Keratinocyte (primary cell): ENCODE measurements around the gene DDR2. TPM values are rescaled to one million over a fixed set of nuclear protein-coding genes. Genes with fewer than 3 reads are reported as not detected.
"Not testable (repeated sequence)": the region's sequence is repeated elsewhere in the genome, so short reads cannot be mapped to it uniquely, and the experiment has no call there.

Experiments
- DNase-seq: peaks from one replicate; pipeline ENCODE4 v3.0.0-alpha.2; 2011; ENCODE audit warnings: low read depth, missing footprints, low spot score
- FAIRE-seq: peaks from 2 replicates; lab custom pipeline; 2011; peaks lifted over from hg19 to GRCh38; lab: Jason Lieb, UNC
- H2AFZ ChIP-seq: 2 replicates; pipeline ENCODE4 v1.6.0; 2012; ENCODE audit warnings: low read length, control low read depth, inconsistent platforms; ENCODE audit not compliant: control insufficient read depth
- H3K27ac ChIP-seq: 2 replicates; pipeline ENCODE4 v1.5.1; 2011; ENCODE audit warnings: low read length; ENCODE audit not compliant: control insufficient read depth, insufficient read depth
- H3K27me3 ChIP-seq: 3 replicates; pipeline ENCODE4 v1.6.0; 2011; ENCODE audit warnings: low read length; ENCODE audit not compliant: control insufficient read depth, insufficient read depth; ENCODE audit errors: extremely low read depth
- H3K36me3 ChIP-seq, 2 experiments: 2 replicates in 1 of 2; 3 replicates in 1 of 2; pipeline ENCODE4 v1.5.1; 2011; ENCODE audit warnings: low read length in 2 of 2, mild to moderate bottlenecking in 1 of 2; ENCODE audit not compliant: control insufficient read depth in 2 of 2, insufficient read depth in 2 of 2; ENCODE audit errors: extremely low read depth in 1 of 2
- H3K4me1 ChIP-seq: 3 replicates; pipeline ENCODE4 v1.5.1; 2011; ENCODE audit warnings: low read length; ENCODE audit not compliant: control insufficient read depth, insufficient read depth; ENCODE audit errors: extremely low read depth
- H3K4me2 ChIP-seq: 3 replicates; pipeline ENCODE4 v1.6.0; 2011; ENCODE audit warnings: low read depth, low read length; ENCODE audit not compliant: control insufficient read depth, insufficient read depth; ENCODE audit errors: extremely low read depth
- H3K4me3 ChIP-seq, 3 experiments: fragments of 200-600 bp in 1 of 3; sonication (generic) in 1 of 3; 2 replicates in 2 of 3; 3 replicates in 1 of 3; pipeline ENCODE4 v1.5.1; 2011 to 2016; ENCODE audit warnings: low read length in 3 of 3, mild to moderate bottlenecking in 3 of 3, control low read depth in 2 of 3, inconsistent platforms in 1 of 3, low read depth in 1 of 3, mixed read lengths in 1 of 3, mixed run types in 1 of 3, moderate library complexity in 1 of 3; ENCODE audit not compliant: control insufficient read depth in 2 of 3, insufficient read depth in 2 of 3; ENCODE audit errors: extremely low read depth in 1 of 3
- H3K79me2 ChIP-seq: 2 replicates; pipeline ENCODE4 v1.6.0; 2012; ENCODE audit warnings: low read length; ENCODE audit not compliant: control insufficient read depth, insufficient read depth
- H3K9ac ChIP-seq: 3 replicates; pipeline ENCODE4 v1.6.0; 2011; ENCODE audit warnings: low read length; ENCODE audit not compliant: control insufficient read depth, insufficient read depth; ENCODE audit errors: extremely low read depth
- H3K9me1 ChIP-seq: 3 replicates; pipeline ENCODE4 v1.6.0; 2011; ENCODE audit warnings: low read length; ENCODE audit not compliant: control insufficient read depth, insufficient read depth; ENCODE audit errors: extremely low read depth
- H3K9me3 ChIP-seq: 2 replicates; pipeline ENCODE4 v1.5.1; 2012; ENCODE audit warnings: low read depth, low read length; ENCODE audit not compliant: control insufficient read depth
- H4K20me1 ChIP-seq: 3 replicates; pipeline ENCODE4 v1.6.0; 2011; ENCODE audit warnings: low read length; ENCODE audit not compliant: control insufficient read depth, insufficient read depth; ENCODE audit errors: extremely low read depth
- EZH2 ChIP-seq: IDR thresholded peaks from one replicate; pipeline ENCODE4 v1.6.1; 2012; ENCODE audit warnings: inconsistent platforms, mild to moderate bottlenecking, low read length, moderate library complexity
- dilution Hi-C: fragments of 300-500 bp; cut with MboI; formaldehyde crosslinking; loops from one replicate; pipeline ENCODE4 v1.7.0; 2020; ENCODE audit warnings: low sequenced_read_pairs; ENCODE audit not compliant: extremely low pct_ligation_motif_present
- polyA minus RNA-seq, 3 experiments: library from RNA; depleted of rRNA, polyadenylated mRNA; stranded (reverse); fragments of >200 nt; gene quantifications; 1 replicate in 1 of 3; 2 replicates in 1 of 3; 3 replicates in 1 of 3; pipeline ENCODE4 v1.2.3, GENCODE V29; 2011
- polyA plus RNA-seq, 5 experiments: library from polyadenylated mRNA; depleted of rRNA in 3 of 5; stranded (reverse) in 3 of 5; stranded (forward) in 1 of 5; unstranded in 1 of 5; fragments of >200 nt; gene quantifications; 1 replicate in 1 of 5; 2 replicates in 3 of 5; 3 replicates in 1 of 5; pipeline versions ENCODE4 v1.2.1 to v1.2.3, GENCODE V29; 2011 to 2012; ENCODE audit warnings: missing spikeins in 2 of 5, low read depth in 1 of 5, low replicate concordance in 1 of 5
- TF ChIP-seq, protein P1 (sequence below), 3 experiments: IDR thresholded peaks in 1 of 3; conservative IDR thresholded peaks in 1 of 3; optimal IDR thresholded peaks in 1 of 3; 2 replicates in 2 of 3; 3 replicates in 1 of 3; pipeline versions ENCODE3 to v1.5.1; 2011; ENCODE audit warnings: low read length in 3 of 3, mild to moderate bottlenecking in 3 of 3, moderate library complexity in 2 of 3, control low read depth in 1 of 3, inconsistent platforms in 1 of 3; ENCODE audit not compliant: insufficient read depth in 2 of 3; ENCODE audit errors: extremely low read depth in 1 of 3

Gene DDR2
- polyA plus RNA-seq (0.31 to 0.43 TPM (median 0.39 TPM) in 3 replicates), polyA minus RNA-seq (0.07 to 2.4 TPM (median 1.1 TPM) in 3 replicates)
- polyA plus RNA-seq (2011; ENCODE audit: low read depth) = 0.37 TPM
- 0.19 and 0.21 TPM in 2 replicates for polyA plus RNA-seq (2011; cell fraction: cytosol; rRNA removed)
- polyA plus RNA-seq (2011; cell fraction: nucleus; rRNA removed) = 1.2 and 1.6 TPM in 2 replicates
- 0.24 and 1.4 TPM in 2 replicates for polyA plus RNA-seq (2012; ENCODE audit: low replicate concordance)
- polyA minus RNA-seq (2011; cell fraction: cytosol; rRNA and poly(A)+ RNA removed) = not detected
- 1.2 and 3.0 TPM in 2 replicates for polyA minus RNA-seq (2011; cell fraction: nucleus; rRNA and poly(A)+ RNA removed)

DNA sequence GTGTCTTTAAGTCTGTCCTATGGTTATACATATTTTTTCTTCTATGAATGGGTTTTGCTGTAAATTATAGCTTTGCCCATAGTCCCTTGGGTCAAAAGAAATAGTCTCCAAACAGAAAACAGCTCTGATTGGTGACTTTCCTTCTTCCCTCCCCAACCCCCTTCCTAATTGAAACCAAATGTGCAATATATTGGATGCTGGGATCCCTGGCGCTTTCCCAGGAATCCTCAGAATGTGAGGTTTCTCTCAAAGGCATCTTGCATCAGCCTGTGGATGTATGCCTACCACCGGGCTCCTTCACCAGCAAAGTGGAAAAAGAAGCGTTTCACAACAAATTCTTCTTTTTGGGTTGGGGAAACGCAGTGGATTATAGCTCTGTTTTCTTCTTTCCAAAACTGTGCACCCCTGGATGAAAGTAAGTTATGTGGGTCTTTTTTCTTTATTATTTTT is at the start of gene DDR2:
TSS of gene DDR2 (plus strand) at position 248 of the 450 bp plus-strand sequence. CDS start 86,600 bp downstream, outside the sequence.
- Histone ChIP-seq H3K9ac (no peak within 1 kb of the TSS), H3K9me3 (no peaks in the 10 kb centered on the region), H3K36me3 (no peaks in the 10 kb centered on the region), H4K20me1 (no peaks in the 10 kb centered on the region), H3K4me1 (no peaks in the 10 kb centered on the region), H2AFZ (no peak within 1 kb of the TSS), H3K4me3 (no peak within 1 kb of the TSS), H3K27ac (no peak within 1 kb of the TSS), H3K4me2 (no peak within 1 kb of the TSS), H3K79me2 (no peaks in the 10 kb centered on the region), H3K27me3 (no peaks in the 10 kb centered on the region), H3K9me1 (no peaks in the 10 kb centered on the region)
- DNase-seq = no peak
- FAIRE-seq = no peak
- no peak for TF ChIP-seq EZH2
- TF ChIP-seq, protein P1, sequence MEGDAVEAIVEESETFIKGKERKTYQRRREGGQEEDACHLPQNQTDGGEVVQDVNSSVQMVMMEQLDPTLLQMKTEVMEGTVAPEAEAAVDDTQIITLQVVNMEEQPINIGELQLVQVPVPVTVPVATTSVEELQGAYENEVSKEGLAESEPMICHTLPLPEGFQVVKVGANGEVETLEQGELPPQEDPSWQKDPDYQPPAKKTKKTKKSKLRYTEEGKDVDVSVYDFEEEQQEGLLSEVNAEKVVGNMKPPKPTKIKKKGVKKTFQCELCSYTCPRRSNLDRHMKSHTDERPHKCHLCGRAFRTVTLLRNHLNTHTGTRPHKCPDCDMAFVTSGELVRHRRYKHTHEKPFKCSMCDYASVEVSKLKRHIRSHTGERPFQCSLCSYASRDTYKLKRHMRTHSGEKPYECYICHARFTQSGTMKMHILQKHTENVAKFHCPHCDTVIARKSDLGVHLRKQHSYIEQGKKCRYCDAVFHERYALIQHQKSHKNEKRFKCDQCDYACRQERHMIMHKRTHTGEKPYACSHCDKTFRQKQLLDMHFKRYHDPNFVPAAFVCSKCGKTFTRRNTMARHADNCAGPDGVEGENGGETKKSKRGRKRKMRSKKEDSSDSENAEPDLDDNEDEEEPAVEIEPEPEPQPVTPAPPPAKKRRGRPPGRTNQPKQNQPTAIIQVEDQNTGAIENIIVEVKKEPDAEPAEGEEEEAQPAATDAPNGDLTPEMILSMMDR (optimal IDR thresholded peaks at IDR 0.05 in 1 of 3, IDR thresholded peaks at IDR 0.05 in 1 of 3, conservative IDR thresholded peaks at IDR 0.05 in 1 of 3; ENCODE audit: extremely low read depth in 1 of 3, insufficient read depth in 2 of 3, low read length in 3 of 3) = no peak
- dilution Hi-C loops = no loop called here

GRCh38 chr1:162582901-162583300 is 49.4 kb upstream of the DDR2 start:
- H3K79me2 ChIP-seq = peaks cover 19% of the 10 kb centered on the region
- DNase-seq, dilution Hi-C loops, H3K27ac ChIP-seq, H3K4me3 ChIP-seq, H3K9me1 ChIP-seq, H3K27me3 ChIP-seq, H3K4me2 ChIP-seq, H3K9me3 ChIP-seq, H3K9ac ChIP-seq, H4K20me1 ChIP-seq, FAIRE-seq, H2AFZ ChIP-seq, H3K4me1 ChIP-seq: not testable (repeated sequence)
- peaks cover 15 to 37% of the 10 kb centered on the region in 2 experiments for H3K36me3 ChIP-seq

- H3K27me3 ChIP-seq, H3K27ac ChIP-seq, H3K9ac ChIP-seq, dilution Hi-C loops, H4K20me1 ChIP-seq, H3K9me1 ChIP-seq, FAIRE-seq, DNase-seq, H3K4me2 ChIP-seq, H3K9me3 ChIP-seq, H3K4me3 ChIP-seq, H2AFZ ChIP-seq, H3K4me1 ChIP-seq: not testable (repeated sequence)
- Histone ChIP-seq H3K79me2 (peaks cover 13% of the 10 kb centered on the region), H3K36me3 (peaks cover 19 to 40% of the 10 kb centered on the region in 2 experiments)
Measured at GRCh38 chr1:162585101-162585500, 47.2 kb upstream of the DDR2 start.
